ENCODE results near the gene SUGCT.

Gene SUGCT

GRCh38 chr7:40526951-40527715, 392.3 kb downstream of the SUGCT start:
- no peak for TF ChIP-seq CTCF (IDR thresholded peaks at IDR 0.05; ENCODE audit: low read depth, low read length)

GRCh38 chr7:40527723-40528122, 392.9 kb downstream of the SUGCT start:
- DNase-seq (ENCODE audit: extremely low read depth, low read depth), result no peak
- TF ChIP-seq CTCF (IDR thresholded peaks at IDR 0.05; ENCODE audit: low read depth, low read length), result no peak; the same call in none of the 2 replicates

More at GRCh38 chr7:40526951-40527715, 392.3 kb downstream of the SUGCT start:
- DNase-seq (ENCODE audit: extremely low read depth, low read depth), result no peak

GRCh38 chr7:40530292-40530691, 395.5 kb downstream of the SUGCT start:
- no peak for TF ChIP-seq CTCF (IDR thresholded peaks at IDR 0.05; ENCODE audit: low read depth, low read length)
- no peak for DNase-seq (ENCODE audit: extremely low read depth, low read depth)

GRCh38 chr7:40531956-40532355, 397.2 kb downstream of the SUGCT start:
- no peak for TF ChIP-seq CTCF (IDR thresholded peaks at IDR 0.05; ENCODE audit: low read depth, low read length)
- DNase-seq (ENCODE audit: extremely low read depth, low read depth), result no peak

GRCh38 chr7:40535678-40536077, 400.9 kb downstream of the SUGCT start:
- TF ChIP-seq CTCF (IDR thresholded peaks at IDR 0.05; ENCODE audit: low read depth, low read length), result no peak

GRCh38 chr7:40536421-40536820, 401.6 kb downstream of the SUGCT start:
- DNase-seq (ENCODE audit: extremely low read depth, low read depth), result no peak
- TF ChIP-seq CTCF (IDR thresholded peaks at IDR 0.05; ENCODE audit: low read depth, low read length), result no peak

More at GRCh38 chr7:40535678-40536077, 400.9 kb downstream of the SUGCT start:
- no peak for DNase-seq (ENCODE audit: extremely low read depth, low read depth)

- TF ChIP-seq CTCF (IDR thresholded peaks at IDR 0.05; ENCODE audit: low read depth, low read length), result no peak
- DNase-seq (ENCODE audit: extremely low read depth, low read depth), result no peak
These were observed 403.5 kb downstream of the SUGCT start for GRCh38 chr7:40538281-40538680.
